Measurements from ENCODE around the gene MUC22. TPM values are rescaled to one million over a fixed set of nuclear protein-coding genes. Genes with fewer than 3 reads are reported as not detected.
A peak's percentile ranks its signal among the peaks of the same experiment; 100 is the strongest.
"Not testable (repeated sequence)": the region's sequence is repeated elsewhere in the genome, so short reads cannot be mapped to it uniquely, and the experiment has no call there.

MUC22 gene
- total RNA-seq, 1 experiment from 2014 or later: not detected

DNA sequence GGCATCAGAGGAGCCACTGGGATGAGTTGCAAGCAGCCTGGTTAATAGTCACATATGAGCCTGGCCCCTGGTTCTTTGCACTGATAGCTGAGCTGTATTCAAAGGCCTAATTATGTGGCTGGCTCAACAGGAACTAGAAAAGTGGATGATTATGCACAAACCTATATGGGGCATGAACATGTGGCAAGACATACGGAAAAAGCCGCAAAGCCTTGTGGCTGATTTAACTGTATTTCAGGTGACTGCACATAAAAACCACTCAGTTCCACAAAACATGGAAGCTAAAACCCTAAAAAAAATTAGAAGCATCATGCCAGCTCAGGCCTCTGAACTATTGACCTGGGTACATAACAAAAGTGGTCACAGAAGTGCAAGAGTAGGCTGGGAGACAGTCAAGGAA is 13.0 kb upstream of the MUC22 start:
- no peak for DNase-seq (ENCODE audit: low read depth)

GRCh38 chr6:30998785-30999184 is 11.5 kb upstream of the MUC22 start:
- DNase-seq (ENCODE audit: low read depth): no peak

- DNase-seq (ENCODE audit: low read depth): not testable (repeated sequence)
These were observed 10.0 kb upstream of the MUC22 start for GRCh38 chr6:31000067-31000860.

DNA sequence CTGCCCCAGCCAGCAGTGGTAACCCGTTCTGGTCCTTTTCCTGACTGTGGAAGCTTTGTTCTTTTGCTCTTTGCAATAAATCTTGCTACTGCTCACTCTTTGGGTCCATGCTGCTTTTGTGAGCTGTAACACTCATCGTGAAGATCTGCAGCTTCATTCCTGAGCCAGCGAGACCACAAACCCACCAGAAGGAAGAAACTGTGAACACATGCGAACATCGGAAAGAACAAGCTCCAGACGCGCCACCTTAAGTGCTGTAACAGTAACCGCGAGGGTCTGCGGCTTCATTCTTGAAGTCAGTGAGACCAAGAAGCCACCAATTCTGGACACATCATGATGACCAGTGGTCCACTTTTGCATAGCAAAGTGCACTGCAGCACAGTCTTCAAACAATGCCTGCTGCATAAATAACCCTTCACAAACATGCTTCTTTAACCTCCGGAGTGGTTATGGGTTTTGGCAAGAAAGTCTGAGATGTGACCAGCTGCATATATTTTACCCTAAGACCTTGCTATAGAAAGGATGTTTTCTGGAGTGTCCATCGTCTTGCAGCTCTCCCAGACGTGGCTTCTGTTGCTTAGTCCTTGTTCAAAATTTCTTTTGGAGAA is 8.9 kb upstream of the MUC22 start:
- no peak for DNase-seq (ENCODE audit: low read depth)

DNA sequence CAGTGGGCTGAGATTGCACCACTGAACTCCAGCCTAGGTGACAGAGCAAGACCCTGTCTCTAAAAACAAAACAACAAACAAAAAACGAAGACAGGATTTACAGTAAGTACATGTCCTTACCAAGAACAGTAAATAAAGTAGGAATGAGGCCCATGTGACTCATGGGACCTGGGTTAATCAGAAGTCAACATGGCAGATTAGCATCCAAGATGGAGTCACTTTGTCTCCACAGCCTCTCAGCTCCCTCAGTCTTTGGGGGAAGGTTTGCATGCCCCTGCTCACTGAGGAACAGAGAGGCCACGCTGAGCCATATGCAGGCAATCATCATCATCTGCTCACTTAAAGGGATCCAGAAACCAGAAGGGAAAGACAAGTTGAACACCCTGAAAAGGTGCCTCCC is 7.8 kb upstream of the MUC22 start:
- no peak for DNase-seq (ENCODE audit: low read depth)

- DNase-seq (ENCODE audit: low read depth): no peak
These were observed 5.5 kb upstream of the MUC22 start for GRCh38 chr6:31004794-31005193.

- no peak for DNase-seq (ENCODE audit: low read depth)
These were observed 4.8 kb upstream of the MUC22 start for GRCh38 chr6:31005249-31006020.

DNA sequence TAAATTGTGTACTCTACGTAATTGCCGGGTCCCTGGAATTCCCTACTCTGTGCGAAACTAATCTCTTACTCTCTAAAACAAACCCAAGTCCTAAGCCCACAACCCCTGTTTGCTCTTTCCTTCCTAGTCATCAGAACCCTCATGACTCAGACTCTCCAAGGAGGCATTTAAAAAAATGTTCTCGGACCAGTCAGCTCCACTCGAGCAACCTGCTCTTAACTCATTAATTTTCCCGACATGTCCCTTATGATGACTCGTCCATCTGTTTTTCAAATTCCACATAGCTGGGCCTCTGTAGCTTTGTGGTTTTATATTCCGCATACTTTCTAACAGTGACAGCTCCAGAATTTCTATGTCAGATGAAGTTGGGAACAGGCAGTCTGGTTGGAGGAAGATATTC is 2.6 kb upstream of the MUC22 start:
- DNase-seq (ENCODE audit: low read depth): peak; percentile 92

GRCh38 chr6:31008165-31008564 is 2.1 kb upstream of the MUC22 start:
- no peak for DNase-seq (ENCODE audit: low read depth)

DNA sequence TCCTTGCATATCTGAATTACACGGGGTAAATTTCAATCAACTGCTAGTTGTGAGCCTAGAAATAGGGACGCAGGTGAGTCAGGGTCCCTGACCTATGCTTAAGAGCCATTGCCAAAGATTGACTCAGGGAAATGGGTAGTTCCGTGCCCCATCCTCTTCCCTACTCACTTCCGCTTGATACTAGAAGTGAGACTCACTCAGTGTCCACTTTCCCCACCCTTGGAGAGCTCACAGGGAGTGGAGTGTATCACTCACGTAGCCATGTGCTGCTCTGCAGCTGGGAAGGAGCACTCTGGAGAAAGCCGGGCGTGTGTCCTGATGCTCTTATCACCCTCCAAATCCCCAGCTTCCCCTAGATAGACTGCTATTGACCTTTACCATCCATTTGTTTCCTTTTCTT is 543 bp upstream of the MUC22 start:
- DNase-seq (ENCODE audit: low read depth): no peak

DNA sequence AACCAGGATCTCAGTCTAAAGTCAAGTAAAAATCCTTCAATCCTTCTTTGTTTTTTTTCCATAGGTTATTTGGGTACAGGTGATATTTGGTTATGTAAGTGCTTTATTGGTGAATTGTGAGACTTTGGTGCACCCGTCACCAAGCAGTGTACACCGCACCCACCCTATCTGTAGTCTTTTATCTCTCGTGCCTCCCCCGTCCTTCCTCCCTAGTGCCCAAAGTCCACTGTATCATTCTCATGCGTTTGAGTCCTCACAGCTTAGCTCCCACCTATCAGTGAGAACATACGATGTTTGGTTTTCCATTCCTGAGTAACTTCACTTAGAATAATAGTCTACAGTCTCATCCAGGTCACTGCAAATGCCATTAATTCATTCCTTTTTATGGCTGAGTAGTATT is 879 bp downstream of the MUC22 start:
- DNase-seq (ENCODE audit: low read depth): no peak

GRCh38 chr6:31016659-31017299 is 6.5 kb downstream of the MUC22 start:
- no peak for DNase-seq (ENCODE audit: low read depth)

DNA sequence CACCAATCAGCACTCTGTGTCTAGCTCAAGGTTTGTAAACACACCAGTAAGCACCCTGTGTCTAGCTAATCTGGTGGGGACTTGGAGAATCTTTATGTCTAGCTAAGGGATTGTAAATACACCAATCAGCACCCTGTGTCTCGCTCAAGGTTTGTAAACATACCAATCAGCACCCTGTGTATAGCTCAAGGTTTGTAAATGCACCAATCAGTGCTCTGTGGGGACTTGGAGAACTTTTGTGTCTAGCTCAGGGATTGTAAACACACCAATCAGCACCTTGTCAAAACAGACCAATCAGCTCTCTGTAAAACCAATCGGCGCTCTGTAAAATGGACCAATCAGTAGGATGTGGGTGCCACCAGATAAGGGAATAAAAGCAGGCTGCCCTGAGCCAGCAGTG is 7.2 kb downstream of the MUC22 start:
- DNase-seq (ENCODE audit: low read depth): not testable (repeated sequence)

DNA sequence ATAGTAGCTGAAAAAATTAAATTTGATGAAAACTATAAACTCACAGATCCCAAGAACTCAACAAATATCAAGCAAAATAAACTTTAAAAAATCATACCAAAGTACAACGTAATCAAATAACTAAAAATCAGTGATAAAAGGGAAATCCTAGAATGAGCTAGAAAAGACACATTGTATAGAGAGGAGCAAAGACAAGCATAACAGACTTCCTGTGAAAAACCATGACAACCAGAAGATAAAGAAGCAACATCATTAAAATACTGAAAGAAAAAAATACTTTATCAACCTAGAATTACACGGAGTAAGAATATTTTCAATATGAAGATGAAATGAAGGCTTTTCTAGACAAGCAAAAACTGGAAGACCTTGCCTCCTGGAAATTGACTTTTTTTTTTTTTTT is 9.8 kb downstream of the MUC22 start:
- no peak for DNase-seq (ENCODE audit: low read depth)

- DNase-seq (ENCODE audit: low read depth): not testable (repeated sequence)
These were observed 10.5 kb downstream of the MUC22 start for GRCh38 chr6:31020631-31021255.

- peak; percentile 52 for DNase-seq (ENCODE audit: low read depth)
These were observed 11.6 kb downstream of the MUC22 start for GRCh38 chr6:31021705-31022531.

- no peak for DNase-seq (ENCODE audit: low read depth)
These were observed 15.3 kb downstream of the MUC22 start for GRCh38 chr6:31025595-31025994.

- DNase-seq (ENCODE audit: low read depth): no peak
These were observed 20.8 kb downstream of the MUC22 start for GRCh38 chr6:31031095-31031494.

GRCh38 chr6:31033075-31033474 is 22.8 kb downstream of the MUC22 start:
- DNase-seq (ENCODE audit: low read depth): no peak

DNA sequence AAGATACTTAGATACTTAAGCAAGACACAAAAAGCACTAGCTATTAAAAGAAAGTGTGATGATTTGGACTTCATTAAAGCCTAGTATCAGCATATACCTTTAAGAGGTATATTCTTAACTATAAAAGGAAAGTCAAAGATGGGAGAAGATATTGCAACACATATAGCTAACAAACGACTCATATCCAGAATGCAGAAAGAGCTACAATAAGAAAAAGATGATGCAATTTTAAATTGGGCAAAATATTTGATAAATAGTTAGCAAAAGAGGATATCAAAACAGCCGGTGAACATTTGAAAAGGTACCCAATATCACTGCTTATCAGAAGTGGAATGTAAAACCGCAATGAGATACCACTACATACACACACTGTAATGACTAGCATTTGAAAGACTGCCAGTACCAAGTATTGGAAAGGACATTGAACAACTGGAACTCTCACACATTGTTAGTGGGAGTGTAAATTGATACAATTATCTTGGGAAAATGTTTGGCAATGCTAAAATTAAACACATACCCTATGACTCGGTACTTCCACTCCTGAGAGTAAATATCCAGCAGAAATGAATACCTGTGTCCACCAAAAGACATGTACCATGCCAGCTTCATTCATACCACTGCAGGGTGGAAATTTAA is 25.7 kb downstream of the MUC22 start:
- DNase-seq (ENCODE audit: low read depth): no peak

Data from HT1080 (cell line).